GM12878 (cell line): ENCODE measurements around the gene ATG9B.

Source experiments
- POLR2A ChIP-seq: IDR thresholded peaks from 2 replicates; pipeline ENCODE4 v1.6.1; 2011; ENCODE audit warnings: low read depth, mild to moderate bottlenecking, low read length
- USF2 ChIP-seq: IDR thresholded peaks from 2 replicates; pipeline ENCODE4 v1.6.1; 2011; ENCODE audit warnings: low read depth, low read length, improper control_type of control experiment, borderline replicate concordance
- TF ChIP-seq, protein P1 (sequence below): IDR thresholded peaks from 2 replicates; pipeline ENCODE4 v1.6.1; 2012; ENCODE audit warnings: low read depth, low read length, improper control_type of control experiment

- TF ChIP-seq POLR2A (no peak), USF2 (no peak)
- TF ChIP-seq, protein P1, sequence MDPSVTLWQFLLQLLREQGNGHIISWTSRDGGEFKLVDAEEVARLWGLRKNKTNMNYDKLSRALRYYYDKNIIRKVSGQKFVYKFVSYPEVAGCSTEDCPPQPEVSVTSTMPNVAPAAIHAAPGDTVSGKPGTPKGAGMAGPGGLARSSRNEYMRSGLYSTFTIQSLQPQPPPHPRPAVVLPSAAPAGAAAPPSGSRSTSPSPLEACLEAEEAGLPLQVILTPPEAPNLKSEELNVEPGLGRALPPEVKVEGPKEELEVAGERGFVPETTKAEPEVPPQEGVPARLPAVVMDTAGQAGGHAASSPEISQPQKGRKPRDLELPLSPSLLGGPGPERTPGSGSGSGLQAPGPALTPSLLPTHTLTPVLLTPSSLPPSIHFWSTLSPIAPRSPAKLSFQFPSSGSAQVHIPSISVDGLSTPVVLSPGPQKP: no peak
These were observed 13.2 kb downstream of the ATG9B start for GRCh38 chr7:151011097-151011409.
